A673 (cell line): ENCODE results near the gene ARMC8. TPM values are rescaled to one million over a fixed set of nuclear protein-coding genes. Genes with fewer than 3 reads are reported as not detected.

Experiments used
- BruUV-seq: library from RNA; stranded (reverse); fragments of 400-500 nt; replicated peaks from 2 replicates; lab custom pipeline; 2021; lab: Mats Ljungman, UMichigan
- CTCF ChIA-PET: fragments of 300-600 bp; sonication (Branson Sonifier 250); formaldehyde crosslinking; loops from one replicate; lab custom pipeline; 2022; ENCODE audit warnings: antibody characterized with exemption; lab: Charles Lee
- POLR2A ChIA-PET: fragments of 300-600 bp; sonication (Branson Sonifier 250); formaldehyde crosslinking; loops from one replicate; lab custom pipeline; 2022; ENCODE audit warnings: antibody characterized with exemption; ENCODE audit not compliant: low non-redundant PET; lab: Charles Lee
- DNase-seq: peaks from one replicate; pipeline ENCODE4 v3.0.0-alpha.2; 2015; ENCODE audit warnings: low spot score
- H3K27ac ChIP-seq: fragments of 200-600 bp; sonication (generic); 2 replicates; pipeline ENCODE4 v1.5.1; 2016; ENCODE audit warnings: mixed run types, low read depth, mild to moderate bottlenecking, mixed read lengths, antibody characterized with exemption, low read length; ENCODE audit not compliant: poor library complexity, severe bottlenecking
- H3K27me3 ChIP-seq: fragments of 200-600 bp; sonication (generic); replicated peaks from 2 replicates; pipeline ENCODE4 v1.6.1; 2017; ENCODE audit warnings: mixed run types, low read depth, mild to moderate bottlenecking, mixed read lengths, antibody characterized with exemption, low read length; ENCODE audit not compliant: insufficient read depth, poor library complexity
- H3K36me3 ChIP-seq: fragments of 200-600 bp; sonication (generic); 2 replicates; pipeline ENCODE4 v1.6.1; 2016; ENCODE audit warnings: mixed run types, mild to moderate bottlenecking, mixed read lengths, antibody characterized with exemption, low read length; ENCODE audit not compliant: insufficient read depth, poor library complexity, severe bottlenecking
- H3K4me1 ChIP-seq: fragments of 200-600 bp; sonication (generic); 2 replicates; pipeline ENCODE4 v1.6.1; 2017; ENCODE audit warnings: mixed run types, mild to moderate bottlenecking, mixed read lengths, antibody characterized with exemption, low read length; ENCODE audit not compliant: insufficient read depth, poor library complexity, severe bottlenecking
- H3K4me3 ChIP-seq: fragments of 200-600 bp; sonication (generic); 2 replicates; pipeline ENCODE4 v1.5.1; 2016; ENCODE audit warnings: low read depth, mixed run types, mild to moderate bottlenecking, mixed read lengths, low read length; ENCODE audit not compliant: poor library complexity, severe bottlenecking
- H3K9me3 ChIP-seq: fragments of 200-600 bp; sonication (generic); 2 replicates; pipeline ENCODE4 v1.6.1; 2016; ENCODE audit warnings: mixed run types, low read depth, mild to moderate bottlenecking, mixed read lengths, antibody characterized with exemption, low read length; ENCODE audit not compliant: poor library complexity, severe bottlenecking
- CTCF ChIP-seq: fragments of 300-800, 200-600 bp; sonication (generic); conservative IDR thresholded peaks from 2 replicates; pipeline ENCODE4 v1.5.1; 2017; ENCODE audit warnings: low read depth, mild to moderate bottlenecking, antibody characterized with exemption, low read length, moderate library complexity, mixed read lengths
- EZH2 ChIP-seq: fragments of 200-600 bp; sonication (generic); IDR thresholded peaks from 2 replicates; pipeline ENCODE4 v1.6.1; 2017; ENCODE audit warnings: borderline replicate concordance, low read depth, mild to moderate bottlenecking, mixed read lengths, antibody characterized with exemption, low read length; ENCODE audit not compliant: poor library complexity, severe bottlenecking
- intact Hi-C: fragments of 100-400 bp; cut with micrococcal nuclease; formaldehyde crosslinking; loops from one replicate; pipeline ENCODE4 v1.10.0; 2022; ENCODE audit not compliant: unreplicated experiment
- total RNA-seq: library from RNA; stranded (reverse); gene quantifications from 2 replicates; pipeline ENCODE4 v1.2.3, GENCODE V29; 2021

The ARMC8 gene
- total RNA-seq, 1 experiment from 2014 or later, result 55.8 TPM

GRCh38 chr3:138241676-138242075 lies 54.6 kb downstream of the ARMC8 start:
- DNase-seq, result no peak
- Histone ChIP-seq H3K4me1 (no peaks in the 10 kb centered on the region), H3K4me3 (no peak overlapping the region), H3K27ac (no peak overlapping the region), H3K9me3 (no peaks in the 10 kb centered on the region), H3K36me3 (peaks cover 32% of the 10 kb centered on the region), H3K27me3 (no peaks in the 10 kb centered on the region)
- TF ChIP-seq EZH2 (no peak), CTCF (no peak)
- ChIA-PET POLR2A (no interaction called here), CTCF (no interaction called here)
- BruUV-seq, result no TSS peak
- intact Hi-C loops, result no loop called here

GRCh38 chr3:138242466-138242865 lies 55.4 kb downstream of the ARMC8 start:
- Histone ChIP-seq H3K27me3 (no peaks in the 10 kb centered on the region), H3K4me3 (no peak overlapping the region), H3K27ac (no peak overlapping the region), H3K4me1 (no peaks in the 10 kb centered on the region), H3K9me3 (no peaks in the 10 kb centered on the region), H3K36me3 (peaks cover 25% of the 10 kb centered on the region)
- ChIA-PET CTCF (no interaction called here), POLR2A (no interaction called here)
- TF ChIP-seq CTCF (no peak), EZH2 (no peak)
- BruUV-seq, result no TSS peak
- no peak for DNase-seq
- intact Hi-C loops, result no loop called here

- Histone ChIP-seq H3K9me3 (no peaks in the 10 kb centered on the region), H3K4me3 (no peak overlapping the region), H3K4me1 (no peaks in the 10 kb centered on the region), H3K27ac (no peak overlapping the region), H3K27me3 (no peaks in the 10 kb centered on the region), H3K36me3 (peaks cover 9% of the 10 kb centered on the region)
- no TSS peak for BruUV-seq
- no peak for DNase-seq
- ChIA-PET POLR2A (no interaction called here), CTCF (no interaction called here)
- TF ChIP-seq EZH2 (no peak), CTCF (no peak)
- intact Hi-C loops, result no loop called here
These were observed 57.9 kb downstream of the ARMC8 start for GRCh38 chr3:138245026-138245425.
